ENCODE measurements around the gene RAB11FIP5. TPM values are rescaled to one million over a fixed set of nuclear protein-coding genes. Genes with fewer than 3 reads are reported as not detected.

RAB11FIP5 gene
- total and polyA plus RNA-seq, 9 of the 15 experiments (the other 6 are each of a cell fraction or from before 2014, with no cell fraction given) = 1.7 to 14.4 (median 6.4) TPM

GRCh38 chr2:73085691-73086090 is 27.1 kb downstream of the RAB11FIP5 start (continued):
- no peak for TF ChIP-seq ESRRB (CRISPR knock-in tag; IDR thresholded peaks at IDR 0.05; ENCODE audit: borderline replicate concordance)
- TF ChIP-seq CC2D1A (IDR thresholded peaks at IDR 0.05) = peak; percentile 80
- TF ChIP-seq REST (IDR thresholded peaks at IDR 0.05; ENCODE audit: borderline replicate concordance) = peak; percentile 89
- no peak for TF ChIP-seq REST (CRISPR knock-in tag; IDR thresholded peaks at IDR 0.05; ENCODE audit: low read depth)
- TF ChIP-seq MAX (CRISPR knock-in tag; IDR thresholded peaks at IDR 0.05) = no peak
- 0 out of 2 replicates have a peak, but pooled peaks have one; percentile 16 for TF ChIP-seq ATF7 (IDR thresholded peaks at IDR 0.05)
- TF ChIP-seq SMC3 (conservative IDR thresholded peaks at IDR 0.05; ENCODE audit: insufficient read depth, low read depth, low read length) = peak; percentile 96
- TF ChIP-seq ZNF511 (CRISPR knock-in tag; IDR thresholded peaks at IDR 0.05) = no peak
- TF ChIP-seq ZNF316 (IDR thresholded peaks at IDR 0.05) = no peak
- TF ChIP-seq VEZF1 (CRISPR knock-in tag; IDR thresholded peaks at IDR 0.05) = peak; percentile 17; the same call in 1 of the 2 replicates
- no peak for TF ChIP-seq TEAD2 (tag; IDR thresholded peaks at IDR 0.05)
- TF ChIP-seq ARID2 (IDR thresholded peaks at IDR 0.05) = peak; percentile 87
- TF ChIP-seq PREB (CRISPR knock-in tag; IDR thresholded peaks at IDR 0.05) = no peak
- TF ChIP-seq RAD21 (CRISPR knock-in tag; conservative IDR thresholded peaks at IDR 0.05 in 1 of 2, IDR thresholded peaks at IDR 0.05 in 1 of 2) = peak; percentile 95
